GM12878 (cell line): Measurements from ENCODE around the gene KIAA1671. TPM values are rescaled to one million over a fixed set of nuclear protein-coding genes. Genes with fewer than 3 reads are reported as not detected.

Experiments
- ATAC-seq: fragments of 200-7000 bp; cut with Tn5 transposase; 3 replicates; pipeline ENCODE4 v1.9.1; 2020; ENCODE audit warnings: mild to moderate bottlenecking, moderate library complexity
- BruUV-seq: library from RNA; stranded (reverse); fragments of 400-500 nt; replicated peaks from 2 replicates; lab custom pipeline; 2021; lab: Mats Ljungman, UMichigan
- CTCF ChIA-PET: fragments of 300-600 bp; sonication (Branson Sonifier 250); formaldehyde crosslinking; extraction: SDS; loops from one replicate; lab custom pipeline; 2021; ENCODE audit warnings: inconsistent platforms; lab: Yijun Ruan, JAX
- POLR2A ChIA-PET: fragments of 350-600 bp; formaldehyde crosslinking; extraction: SDS; loops from one replicate; lab custom pipeline; 2021; ENCODE audit warnings: inconsistent platforms; lab: Charles Lee
- RAD21 ChIA-PET: fragments of 300-600 bp; sonication (Branson Sonifier 250); formaldehyde crosslinking; loops from one replicate; lab custom pipeline; 2023; ENCODE audit warnings: antibody characterized with exemption; ENCODE audit not compliant: unreplicated experiment; lab: Charles Lee
- SMC1A ChIA-PET: fragments of 300-600 bp; sonication (Branson Sonifier 250); formaldehyde crosslinking; loops from one replicate; lab custom pipeline; 2023; ENCODE audit not compliant: unreplicated experiment, uncharacterized antibody; lab: Charles Lee
- DNase-seq: peaks from one replicate; pipeline ENCODE4 v3.0.0-alpha.2; 2011; ENCODE audit warnings: low read depth, low spot score
- FAIRE-seq: peaks from 3 replicates; lab custom pipeline; 2011; peaks lifted over from hg19 to GRCh38; lab: Jason Lieb, UNC
- H2AFZ ChIP-seq: 2 replicates; pipeline ENCODE4 v1.6.0; 2011; ENCODE audit warnings: low read depth, low read length, control low read depth; ENCODE audit not compliant: control insufficient read depth
- H3K27ac ChIP-seq: 2 replicates; pipeline ENCODE4 v1.5.1; 2011; ENCODE audit warnings: control low read depth; ENCODE audit not compliant: control insufficient read depth, insufficient read depth
- H3K27me3 ChIP-seq, 2 experiments: replicated peaks in 1 of 2; 2 replicates each; pipeline versions ENCODE4 v1.6.0 to v1.6.1; 2011; ENCODE audit warnings: low read length in 1 of 2; ENCODE audit not compliant: control insufficient read depth in 2 of 2, insufficient read depth in 2 of 2
- H3K36me3 ChIP-seq, 2 experiments: 2 replicates each; pipeline ENCODE4 v1.5.1; 2011; ENCODE audit warnings: low read length in 1 of 2; ENCODE audit not compliant: control insufficient read depth in 2 of 2, insufficient read depth in 2 of 2
- H3K4me1 ChIP-seq: 2 replicates; pipeline ENCODE4 v1.6.1; 2011; ENCODE audit warnings: mild to moderate bottlenecking, low read length, moderate library complexity, mixed read lengths; ENCODE audit not compliant: control insufficient read depth, insufficient read depth
- H3K4me2 ChIP-seq: 2 replicates; pipeline ENCODE4 v1.6.0; 2011; ENCODE audit warnings: control low read depth; ENCODE audit not compliant: control insufficient read depth, insufficient read depth
- H3K4me3 ChIP-seq: fragments of 200-600 bp; sonication (generic); 2 replicates; pipeline ENCODE4 v1.5.1; 2016
- H3K79me2 ChIP-seq: 2 replicates; pipeline ENCODE4 v1.6.0; 2011; ENCODE audit warnings: low read length; ENCODE audit not compliant: control insufficient read depth, insufficient read depth
- H3K9ac ChIP-seq: 2 replicates; pipeline ENCODE4 v1.8.0; 2011; ENCODE audit warnings: low read length, control low read depth, mixed read lengths; ENCODE audit not compliant: control insufficient read depth, insufficient read depth
- H3K9me3 ChIP-seq: replicated peaks from 3 replicates; pipeline ENCODE4 v1.5.1; 2011; ENCODE audit warnings: mild to moderate bottlenecking, low read length; ENCODE audit not compliant: control insufficient read depth, insufficient read depth
- H4K20me1 ChIP-seq: 2 replicates; pipeline ENCODE4 v1.6.0; 2011; ENCODE audit not compliant: control insufficient read depth, insufficient read depth
- CTCF ChIP-seq, 3 experiments: IDR thresholded peaks in 2 of 3; conservative IDR thresholded peaks in 1 of 3; 2 replicates each; pipeline ENCODE4 v1.5.1; 2011; ENCODE audit warnings: low read depth in 3 of 3, low read length in 3 of 3, mild to moderate bottlenecking in 3 of 3, control low read depth in 2 of 3, moderate library complexity in 2 of 3, inconsistent platforms in 1 of 3, mixed read lengths in 1 of 3; ENCODE audit not compliant: control insufficient read depth in 2 of 3, insufficient read depth in 1 of 3; ENCODE audit errors: extremely low read depth in 1 of 3
- RAD21 ChIP-seq: IDR thresholded peaks from 2 replicates; pipeline ENCODE4 v1.6.1; 2011; ENCODE audit warnings: mild to moderate bottlenecking, low read depth, low read length, moderate library complexity; ENCODE audit not compliant: insufficient read depth
- RBBP5 ChIP-seq: fragments of 200-600 bp; sonication (generic); conservative IDR thresholded peaks from 2 replicates; pipeline ENCODE4 v1.6.1; 2016
- SMC3 ChIP-seq: IDR thresholded peaks from 2 replicates; pipeline ENCODE4 v1.6.1; 2011; ENCODE audit warnings: low read length, improper control_type of control experiment, borderline replicate concordance
- SREBF1 ChIP-seq: IDR thresholded peaks from 2 replicates; pipeline ENCODE4 v1.6.1; 2012; ENCODE audit warnings: mild to moderate bottlenecking, low read length
- ZBTB40 ChIP-seq: fragments of 450-650 bp; IDR thresholded peaks from 2 replicates; pipeline ENCODE4 v1.6.1; 2016; ENCODE audit warnings: mild to moderate bottlenecking, moderate library complexity, borderline replicate concordance
- WGBS: methylation state at CpG from one replicate; pipeline ENCODE4 v1.1.6; 2016; ENCODE audit warnings: low lambda C conversion rate; ENCODE audit not compliant: insufficient replicate concordance, insufficient coverage; ENCODE audit errors: missing lambda C conversion rate; 5-methylcytosine and 5-hydroxymethylcytosine counted together
- in situ Hi-C: fragments of 300-500 bp; cut with MboI; formaldehyde crosslinking; loops from 9 replicates; pipeline ENCODE4 v1.14.3; 2018; ENCODE audit warnings: mixed read lengths
- intact Hi-C: fragments of 100-400 bp; cut with micrococcal nuclease; formaldehyde crosslinking; loops from one replicate; pipeline ENCODE4 v1.14.2; 2022; ENCODE audit not compliant: unreplicated experiment
- polyA plus RNA-seq, 11 experiments: library from polyadenylated mRNA; depleted of rRNA in 4 of 11; unstranded in 6 of 11; stranded (reverse) in 5 of 11; fragments of >200 nt; fragmentation: Nextera tagmentation in 4 of 11; fragmentation: Illumina TruSeq in 1 of 11; extraction: Ambion mirVana in 4 of 11; extraction: Trizol in 1 of 11; gene quantifications; 1 replicate in 1 of 11; 2 replicates in 10 of 11; pipeline versions ENCODE4 v1.2.1 to v1.2.3, GENCODE V29; 2011 to 2016; ENCODE audit warnings: inconsistent platforms in 2 of 11, missing spikeins in 2 of 11, low read depth in 1 of 11
- total RNA-seq, 4 experiments: library from RNA; depleted of rRNA in 3 of 4; stranded (reverse); fragments of >200 nt in 3 of 4; fragmentation: Illumina TruSeq in 1 of 4; extraction: Trizol in 1 of 4; gene quantifications; 2 replicates each; pipeline versions ENCODE4 v1.2.1 to v1.2.3, GENCODE V29; 2013 to 2021
- TF ChIP-seq, protein P1 (sequence below): IDR thresholded peaks from 2 replicates; pipeline ENCODE4 v1.6.1; 2012; ENCODE audit warnings: low read length, inconsistent platforms

Gene KIAA1671
- total and polyA plus RNA-seq, 10 of the 15 experiments (the other 5 are each of a cell fraction or from before 2014, with no cell fraction given) = 0.05 to 2.7 (median 0.33) TPM

- WGBS = 36% methylated on average over 11 of the region's 15 CpGs
- no peaks in the 10 kb centered on the region for H3K36me3 ChIP-seq
- no peak overlapping the region for H3K9ac ChIP-seq
- peak; percentile 8 for DNase-seq
- ChIA-PET SMC1A (interaction anchor here (1.0 to 2.4 kb wide), 4 partner anchors 92 to 124 kb away, joined by 4 to 8 read pairs (median 4); no protein-coding TSS in a partner anchor), CTCF (interaction anchor here (0.6 to 2.9 kb wide), 25 partner anchors 10 to 339 kb away, joined by 3 to 21 read pairs (median 4); no protein-coding TSS in a partner anchor), RAD21 (interaction anchor here (0.5 to 2.0 kb wide), 3 partner anchors 113 to 131 kb away, joined by 3 to 7 read pairs (median 6); no protein-coding TSS in a partner anchor), POLR2A (no interaction called here)
- peak; percentile 76 for TF ChIP-seq RAD21
- TF ChIP-seq SREBF1 = no peak
- TF ChIP-seq, protein P1, sequence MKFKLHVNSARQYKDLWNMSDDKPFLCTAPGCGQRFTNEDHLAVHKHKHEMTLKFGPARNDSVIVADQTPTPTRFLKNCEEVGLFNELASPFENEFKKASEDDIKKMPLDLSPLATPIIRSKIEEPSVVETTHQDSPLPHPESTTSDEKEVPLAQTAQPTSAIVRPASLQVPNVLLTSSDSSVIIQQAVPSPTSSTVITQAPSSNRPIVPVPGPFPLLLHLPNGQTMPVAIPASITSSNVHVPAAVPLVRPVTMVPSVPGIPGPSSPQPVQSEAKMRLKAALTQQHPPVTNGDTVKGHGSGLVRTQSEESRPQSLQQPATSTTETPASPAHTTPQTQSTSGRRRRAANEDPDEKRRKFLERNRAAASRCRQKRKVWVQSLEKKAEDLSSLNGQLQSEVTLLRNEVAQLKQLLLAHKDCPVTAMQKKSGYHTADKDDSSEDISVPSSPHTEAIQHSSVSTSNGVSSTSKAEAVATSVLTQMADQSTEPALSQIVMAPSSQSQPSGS = no peak
- no peak for TF ChIP-seq ZBTB40
- peak; percentile 87 to 93 (median 91) for TF ChIP-seq CTCF (IDR thresholded peaks at IDR 0.05 in 2 of 3, conservative IDR thresholded peaks at IDR 0.05 in 1 of 3; ENCODE audit: control insufficient read depth in 2 of 3, extremely low read depth in 1 of 3, insufficient read depth in 1 of 3, low read depth in 3 of 3, low read length in 3 of 3)
- peak; percentile 44 for TF ChIP-seq SMC3
- TF ChIP-seq RBBP5 = no peak
- no peaks in the 10 kb centered on the region for H3K9me3 ChIP-seq
- no peak overlapping the region for H3K4me2 ChIP-seq
- no peaks in the 10 kb centered on the region for H3K4me1 ChIP-seq
- ATAC-seq = peak; percentile 92
- no TSS peak for BruUV-seq
- H3K27me3 ChIP-seq = no peaks in the 10 kb centered on the region; a peak in 1 of 4 replicates
- H2AFZ ChIP-seq = no peak overlapping the region
- intact Hi-C loops (loop anchor here (1.0 kb wide), 1 partner anchor 131 kb away; no protein-coding TSS in a partner anchor), in situ Hi-C loops (no loop called here)
- no peak overlapping the region for H3K4me3 ChIP-seq
- no peaks in the 10 kb centered on the region for H3K79me2 ChIP-seq
- no peak overlapping the region for H3K27ac ChIP-seq
- H4K20me1 ChIP-seq = no peaks in the 10 kb centered on the region
- peak; percentile 95 for FAIRE-seq
Measured at GRCh38 chr22:25202290-25202921, 249.9 kb downstream of the KIAA1671 start.
